SU-DHL-6 (cell line): Measurements from ENCODE around the gene FRMPD3.
A peak's percentile ranks its signal among the peaks of the same experiment; 100 is the strongest.

Experiments
- H2AFZ ChIP-seq: fragments of 200-600 bp; sonication (generic); 2 replicates; pipeline ENCODE4 v1.6.1; 2014; ENCODE audit warnings: low read depth, mild to moderate bottlenecking, moderate library complexity, mixed read lengths, antibody characterized with exemption, low read length; ENCODE audit not compliant: severe bottlenecking
- H3F3A ChIP-seq: fragments of 200-600 bp; shearing (Covaris generic); 2 replicates; pipeline ENCODE4 v1.6.0; 2016; ENCODE audit warnings: antibody characterized with exemption, mild to moderate bottlenecking; ENCODE audit not compliant: insufficient read depth
- H3K27ac ChIP-seq: fragments of 200-600 bp; sonication (generic); 2 replicates; pipeline ENCODE4 v1.5.1; 2016; ENCODE audit warnings: low read depth, mild to moderate bottlenecking, low read length, moderate library complexity, mixed read lengths
- H3K27me3 ChIP-seq: fragments of 200-600 bp; sonication (generic), shearing (Covaris generic); 2 replicates; pipeline ENCODE4 v1.6.0; 2014; ENCODE audit warnings: mild to moderate bottlenecking, low read length
- H3K36me3 ChIP-seq: fragments of 200-600 bp; sonication (generic); 2 replicates; pipeline ENCODE4 v1.6.1; 2014; ENCODE audit warnings: mild to moderate bottlenecking, low read length, mixed read lengths
- H3K4me2 ChIP-seq: fragments of 300-600, 200-600 bp; shearing (Covaris generic), sonication (generic); 2 replicates; pipeline ENCODE4 v1.6.0; 2014; ENCODE audit warnings: low read length, low read depth, mild to moderate bottlenecking; ENCODE audit not compliant: poor library complexity, severe bottlenecking
- H3K4me3 ChIP-seq: fragments of 200-600 bp; sonication (generic); 2 replicates; pipeline ENCODE4 v1.5.1; 2014; ENCODE audit warnings: antibody characterized with exemption, low read length, mild to moderate bottlenecking, mixed read lengths; ENCODE audit not compliant: insufficient read depth, poor library complexity, severe bottlenecking
- H3K79me2 ChIP-seq: fragments of 200-600 bp; sonication (generic); 2 replicates; pipeline ENCODE4 v1.6.1; 2014; ENCODE audit warnings: mild to moderate bottlenecking, low read length, moderate library complexity; ENCODE audit not compliant: insufficient read depth
- H3K9ac ChIP-seq: fragments of 200-600 bp; sonication (generic); 2 replicates; pipeline ENCODE4 v1.7.0; 2014; ENCODE audit warnings: mild to moderate bottlenecking, low read length
- H3K9me2 ChIP-seq: fragments of 200-600 bp; sonication (generic); replicated peaks from 2 replicates; pipeline ENCODE4 v1.6.1; 2014; ENCODE audit warnings: low read length; ENCODE audit not compliant: insufficient read depth
- H3K9me3 ChIP-seq: fragments of 200-600 bp; sonication (generic); 2 replicates; pipeline ENCODE4 v1.6.1; 2014; ENCODE audit warnings: low read length, mixed read lengths; ENCODE audit not compliant: insufficient read depth
- H4K20me1 ChIP-seq: fragments of 200-600 bp; sonication (generic); 2 replicates; pipeline ENCODE4 v1.6.1; 2014; ENCODE audit warnings: low read depth, mild to moderate bottlenecking, antibody characterized with exemption, low read length, moderate library complexity, mixed read lengths
- EZH2phosphoT487 ChIP-seq: fragments of 200-600 bp; sonication (generic), shearing (Covaris generic); conservative IDR thresholded peaks from 2 replicates; pipeline ENCODE4 v1.6.1; 2018; ENCODE audit warnings: mild to moderate bottlenecking, antibody characterized with exemption, low read length, moderate library complexity, mixed read lengths
- TF ChIP-seq, protein P1 (sequence below): fragments of 200-600 bp; sonication (generic); IDR thresholded peaks from one replicate; pipeline ENCODE4 v1.5.1; 2017; ENCODE audit warnings: antibody characterized with exemption, mild to moderate bottlenecking, low read length, moderate library complexity; ENCODE audit not compliant: insufficient read depth, poor library complexity, severe bottlenecking

Gene FRMPD3

GRCh38 chrX:107448998-107449835, at the start of gene FRMPD3:
Gene FRMPD3 (plus strand): TSS chrX:107449652. CDS start chrX:107526589, 76,937 bp downstream.
- Histone ChIP-seq H3F3A (no peaks in the 10 kb centered on the region), H3K9me3 (no peaks in the 10 kb centered on the region), H3K4me2 (peak within 1 kb of the TSS; percentile 41), H3K27me3 (no peaks in the 10 kb centered on the region), H2AFZ (no peak within 1 kb of the TSS), H3K4me3 (no peak within 1 kb of the TSS), H3K79me2 (no peaks in the 10 kb centered on the region), H3K36me3 (no peaks in the 10 kb centered on the region), H4K20me1 (no peaks in the 10 kb centered on the region), H3K9ac (peak within 1 kb of the TSS; percentile 28; the same call in 1 of the 2 replicates), H3K9me2 (no peaks in the 10 kb centered on the region), H3K27ac (no peak within 1 kb of the TSS)
- TF ChIP-seq, protein P1, sequence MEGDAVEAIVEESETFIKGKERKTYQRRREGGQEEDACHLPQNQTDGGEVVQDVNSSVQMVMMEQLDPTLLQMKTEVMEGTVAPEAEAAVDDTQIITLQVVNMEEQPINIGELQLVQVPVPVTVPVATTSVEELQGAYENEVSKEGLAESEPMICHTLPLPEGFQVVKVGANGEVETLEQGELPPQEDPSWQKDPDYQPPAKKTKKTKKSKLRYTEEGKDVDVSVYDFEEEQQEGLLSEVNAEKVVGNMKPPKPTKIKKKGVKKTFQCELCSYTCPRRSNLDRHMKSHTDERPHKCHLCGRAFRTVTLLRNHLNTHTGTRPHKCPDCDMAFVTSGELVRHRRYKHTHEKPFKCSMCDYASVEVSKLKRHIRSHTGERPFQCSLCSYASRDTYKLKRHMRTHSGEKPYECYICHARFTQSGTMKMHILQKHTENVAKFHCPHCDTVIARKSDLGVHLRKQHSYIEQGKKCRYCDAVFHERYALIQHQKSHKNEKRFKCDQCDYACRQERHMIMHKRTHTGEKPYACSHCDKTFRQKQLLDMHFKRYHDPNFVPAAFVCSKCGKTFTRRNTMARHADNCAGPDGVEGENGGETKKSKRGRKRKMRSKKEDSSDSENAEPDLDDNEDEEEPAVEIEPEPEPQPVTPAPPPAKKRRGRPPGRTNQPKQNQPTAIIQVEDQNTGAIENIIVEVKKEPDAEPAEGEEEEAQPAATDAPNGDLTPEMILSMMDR = no peak
- TF ChIP-seq EZH2phosphoT487 = no peak

- H3K9me3 ChIP-seq = no peaks in the 10 kb centered on the region
- H3K4me3 ChIP-seq = no peak overlapping the region
- no peak overlapping the region for H3K9ac ChIP-seq
- H3K79me2 ChIP-seq = no peaks in the 10 kb centered on the region
- H2AFZ ChIP-seq = no peak overlapping the region
- no peak for TF ChIP-seq EZH2phosphoT487
- TF ChIP-seq, protein P1 = no peak
- H3K4me2 ChIP-seq = no peak overlapping the region
- no peak overlapping the region for H3K27ac ChIP-seq
- H3F3A ChIP-seq = no peaks in the 10 kb centered on the region
- H3K9me2 ChIP-seq = no peaks in the 10 kb centered on the region
- H3K36me3 ChIP-seq = no peaks in the 10 kb centered on the region
- H3K27me3 ChIP-seq = no peaks in the 10 kb centered on the region
- H4K20me1 ChIP-seq = no peaks in the 10 kb centered on the region
Measured at GRCh38 chrX:107420571-107420970, 28.9 kb upstream of the FRMPD3 start.

GRCh38 chrX:107421337-107421861, 28.1 kb upstream of the FRMPD3 start:
- H3K4me2 ChIP-seq = no peak overlapping the region

More at GRCh38 chrX:107421337-107421861, 28.1 kb upstream of the FRMPD3 start:
- Histone ChIP-seq H3K36me3 (no peaks in the 10 kb centered on the region), H3K27me3 (no peaks in the 10 kb centered on the region), H3K27ac (no peak overlapping the region), H3K9me2 (no peaks in the 10 kb centered on the region), H3K9me3 (no peaks in the 10 kb centered on the region), H3F3A (no peaks in the 10 kb centered on the region), H3K9ac (no peak overlapping the region), H3K4me3 (no peak overlapping the region), H2AFZ (no peak overlapping the region), H4K20me1 (no peaks in the 10 kb centered on the region), H3K79me2 (no peaks in the 10 kb centered on the region)
- no peak for TF ChIP-seq EZH2phosphoT487
- TF ChIP-seq, protein P1 = no peak
